ENCODE measurements around the gene PRRX2.

The PRRX2 gene

GRCh38 chr9:129732946-129733631, 67.6 kb downstream of the PRRX2 start:
- H3K4me1 ChIP-seq (ENCODE audit: control insufficient read depth, insufficient read depth, low read length): peaks cover 6% of the 10 kb centered on the region
- H3K9ac ChIP-seq (ENCODE audit: low read length in 2 of 2): no peak overlapping the region
- no peaks in the 10 kb centered on the region for H3K36me3 ChIP-seq (ENCODE audit: control insufficient read depth in 2 of 2, insufficient read depth in 2 of 2, low read length in 2 of 2)
- no peak overlapping the region for H3K27ac ChIP-seq (ENCODE audit: low read length)
- peaks cover 2 to 3% of the 10 kb centered on the region in 2 donors for H3K27me3 ChIP-seq (ENCODE audit: control insufficient read depth in 1 of 2, insufficient read depth in 2 of 2, low read length in 2 of 2)
- H3K9me3 ChIP-seq (ENCODE audit: control insufficient read depth in 2 of 2, low read length in 2 of 2): no peaks in the 10 kb centered on the region
- H3K4me3 ChIP-seq (ENCODE audit: low read length in 2 of 2): no peak overlapping the region

- H3K9me3 ChIP-seq (ENCODE audit: control insufficient read depth in 2 of 2, low read length in 2 of 2): no peaks in the 10 kb centered on the region
- peaks cover 10% of the 10 kb centered on the region for H3K4me1 ChIP-seq (ENCODE audit: control insufficient read depth, insufficient read depth, low read length)
- H3K4me3 ChIP-seq (ENCODE audit: low read length in 2 of 2): no peak overlapping the region
- peaks cover 2 to 3% of the 10 kb centered on the region in 2 donors for H3K27me3 ChIP-seq (ENCODE audit: control insufficient read depth in 1 of 2, insufficient read depth in 2 of 2, low read length in 2 of 2)
- no peak overlapping the region for H3K27ac ChIP-seq (ENCODE audit: low read length)
- H3K9ac ChIP-seq (ENCODE audit: low read length in 2 of 2): no peak overlapping the region
- H3K36me3 ChIP-seq (ENCODE audit: control insufficient read depth in 2 of 2, insufficient read depth in 2 of 2, low read length in 2 of 2): no peaks in the 10 kb centered on the region
These were observed 68.1 kb downstream of the PRRX2 start for GRCh38 chr9:129733632-129733953.

- H3K4me1 ChIP-seq (ENCODE audit: control insufficient read depth, insufficient read depth, low read length): peaks cover 10% of the 10 kb centered on the region
- no peak overlapping the region for H3K4me3 ChIP-seq (ENCODE audit: low read length in 2 of 2)
- no peaks in the 10 kb centered on the region for H3K36me3 ChIP-seq (ENCODE audit: control insufficient read depth in 2 of 2, insufficient read depth in 2 of 2, low read length in 2 of 2)
- peaks cover 0 to 3% of the 10 kb centered on the region in 2 donors for H3K27me3 ChIP-seq (ENCODE audit: control insufficient read depth in 1 of 2, insufficient read depth in 2 of 2, low read length in 2 of 2)
- H3K27ac ChIP-seq (ENCODE audit: low read length): no peak overlapping the region
- no peaks in the 10 kb centered on the region for H3K9me3 ChIP-seq (ENCODE audit: control insufficient read depth in 2 of 2, low read length in 2 of 2)
- no peak overlapping the region for H3K9ac ChIP-seq (ENCODE audit: low read length in 2 of 2)
These were observed 70.1 kb downstream of the PRRX2 start for GRCh38 chr9:129735546-129735945.

- no peak overlapping the region for H3K4me3 ChIP-seq (ENCODE audit: low read length in 2 of 2)
- no peaks in the 10 kb centered on the region for H3K36me3 ChIP-seq (ENCODE audit: control insufficient read depth in 2 of 2, insufficient read depth in 2 of 2, low read length in 2 of 2)
- peaks cover 10% of the 10 kb centered on the region for H3K4me1 ChIP-seq (ENCODE audit: control insufficient read depth, insufficient read depth, low read length)
- no peak overlapping the region for H3K9ac ChIP-seq (ENCODE audit: low read length in 2 of 2)
- H3K9me3 ChIP-seq (ENCODE audit: control insufficient read depth in 2 of 2, low read length in 2 of 2): no peaks in the 10 kb centered on the region
- H3K27ac ChIP-seq (ENCODE audit: low read length): no peak overlapping the region
- H3K27me3 ChIP-seq (ENCODE audit: control insufficient read depth in 1 of 2, insufficient read depth in 2 of 2, low read length in 2 of 2): peaks cover 0 to 3% of the 10 kb centered on the region in 2 donors
These were observed 70.9 kb downstream of the PRRX2 start for GRCh38 chr9:129736334-129736733.

- Histone ChIP-seq H3K36me3 (ENCODE audit: control insufficient read depth in 2 of 2, insufficient read depth in 2 of 2, low read length in 2 of 2) (no peaks in the 10 kb centered on the region), H3K9me3 (ENCODE audit: control insufficient read depth in 2 of 2, low read length in 2 of 2) (no peaks in the 10 kb centered on the region), H3K9ac (ENCODE audit: low read length in 2 of 2) (peak overlapping the region; percentile 70 to 78), H3K27me3 (ENCODE audit: control insufficient read depth in 1 of 2, insufficient read depth in 2 of 2, low read length in 2 of 2) (peaks cover 0 to 3% of the 10 kb centered on the region in 2 donors), H3K4me1 (ENCODE audit: control insufficient read depth, insufficient read depth, low read length) (peaks cover 10% of the 10 kb centered on the region), H3K27ac (ENCODE audit: low read length) (no peak overlapping the region), H3K4me3 (ENCODE audit: low read length in 2 of 2) (peak overlapping the region; percentile 70 to 74)
These were observed 72.2 kb downstream of the PRRX2 start for GRCh38 chr9:129737479-129738274.

- Histone ChIP-seq H3K36me3 (ENCODE audit: control insufficient read depth in 2 of 2, insufficient read depth in 2 of 2, low read length in 2 of 2) (no peaks in the 10 kb centered on the region), H3K27ac (ENCODE audit: low read length) (no peak overlapping the region), H3K9ac (ENCODE audit: low read length in 2 of 2) (no peak overlapping the region), H3K4me1 (ENCODE audit: control insufficient read depth, insufficient read depth, low read length) (peaks cover 10% of the 10 kb centered on the region), H3K9me3 (ENCODE audit: control insufficient read depth in 2 of 2, low read length in 2 of 2) (no peaks in the 10 kb centered on the region), H3K27me3 (ENCODE audit: control insufficient read depth in 1 of 2, insufficient read depth in 2 of 2, low read length in 2 of 2) (peaks cover 0 to 3% of the 10 kb centered on the region in 2 donors), H3K4me3 (ENCODE audit: low read length in 2 of 2) (no peak overlapping the region)
These were observed 74.0 kb downstream of the PRRX2 start for GRCh38 chr9:129739432-129739831.

GRCh38 chr9:129740174-129740573, 74.7 kb downstream of the PRRX2 start:
- no peaks in the 10 kb centered on the region for H3K9me3 ChIP-seq (ENCODE audit: control insufficient read depth in 2 of 2, low read length in 2 of 2)
- H3K4me3 ChIP-seq (ENCODE audit: low read length in 2 of 2): no peak overlapping the region
- peaks cover 10% of the 10 kb centered on the region for H3K4me1 ChIP-seq (ENCODE audit: control insufficient read depth, insufficient read depth, low read length)
- H3K9ac ChIP-seq (ENCODE audit: low read length in 2 of 2): no peak overlapping the region
- peaks cover 0 to 3% of the 10 kb centered on the region in 2 donors for H3K27me3 ChIP-seq (ENCODE audit: control insufficient read depth in 1 of 2, insufficient read depth in 2 of 2, low read length in 2 of 2)
- no peaks in the 10 kb centered on the region for H3K36me3 ChIP-seq (ENCODE audit: control insufficient read depth in 2 of 2, insufficient read depth in 2 of 2, low read length in 2 of 2)
- H3K27ac ChIP-seq (ENCODE audit: low read length): no peak overlapping the region

- Histone ChIP-seq H3K9me3 (ENCODE audit: control insufficient read depth in 2 of 2, low read length in 2 of 2) (no peaks in the 10 kb centered on the region), H3K27me3 (ENCODE audit: control insufficient read depth in 1 of 2, insufficient read depth in 2 of 2, low read length in 2 of 2) (peaks cover 0 to 3% of the 10 kb centered on the region in 2 donors), H3K4me1 (ENCODE audit: control insufficient read depth, insufficient read depth, low read length) (peaks cover 10% of the 10 kb centered on the region), H3K27ac (ENCODE audit: low read length) (no peak overlapping the region), H3K9ac (ENCODE audit: low read length in 2 of 2) (no peak overlapping the region), H3K36me3 (ENCODE audit: control insufficient read depth in 2 of 2, insufficient read depth in 2 of 2, low read length in 2 of 2) (no peaks in the 10 kb centered on the region), H3K4me3 (ENCODE audit: low read length in 2 of 2) (no peak overlapping the region)
These were observed 75.4 kb downstream of the PRRX2 start for GRCh38 chr9:129740666-129741464.

- H3K36me3 ChIP-seq (ENCODE audit: control insufficient read depth in 2 of 2, insufficient read depth in 2 of 2, low read length in 2 of 2): no peaks in the 10 kb centered on the region
- no peak overlapping the region for H3K4me3 ChIP-seq (ENCODE audit: low read length in 2 of 2)
- H3K9me3 ChIP-seq (ENCODE audit: control insufficient read depth in 2 of 2, low read length in 2 of 2): no peaks in the 10 kb centered on the region
- peaks cover 0 to 2% of the 10 kb centered on the region in 2 donors for H3K27me3 ChIP-seq (ENCODE audit: control insufficient read depth in 1 of 2, insufficient read depth in 2 of 2, low read length in 2 of 2)
- no peak overlapping the region for H3K27ac ChIP-seq (ENCODE audit: low read length)
- no peaks in the 10 kb centered on the region for H3K4me1 ChIP-seq (ENCODE audit: control insufficient read depth, insufficient read depth, low read length)
- no peak overlapping the region for H3K9ac ChIP-seq (ENCODE audit: low read length in 2 of 2)
These were observed 79.8 kb downstream of the PRRX2 start for GRCh38 chr9:129745200-129745599.

- Histone ChIP-seq H3K4me3 (ENCODE audit: low read length in 2 of 2) (no peak overlapping the region), H3K4me1 (ENCODE audit: control insufficient read depth, insufficient read depth, low read length) (no peaks in the 10 kb centered on the region), H3K9ac (ENCODE audit: low read length in 2 of 2) (no peak overlapping the region), H3K9me3 (ENCODE audit: control insufficient read depth in 2 of 2, low read length in 2 of 2) (no peaks in the 10 kb centered on the region), H3K36me3 (ENCODE audit: control insufficient read depth in 2 of 2, insufficient read depth in 2 of 2, low read length in 2 of 2) (no peaks in the 10 kb centered on the region), H3K27me3 (ENCODE audit: control insufficient read depth in 1 of 2, insufficient read depth in 2 of 2, low read length in 2 of 2) (peaks cover 0 to 2% of the 10 kb centered on the region in 2 donors), H3K27ac (ENCODE audit: low read length) (no peak overlapping the region)
These were observed 80.8 kb downstream of the PRRX2 start for GRCh38 chr9:129746092-129746777.

All from stomach smooth muscle (tissue), 2 donors.